ENCODE measurements around the gene ANKRD16.
"Not testable (repeated sequence)": the region's sequence is repeated elsewhere in the genome, so short reads cannot be mapped to it uniquely, and the experiment has no call there.

ANKRD16 gene

GRCh38 chr10:5889624-5890451 is at the start of gene ANKRD16, which contains the start of gene FBH1:
Gene ANKRD16, minus strand, starts transcription at chr10:5889893. Its CDS starts 539 bp downstream, at chr10:5889354.
Gene FBH1, plus strand, starts transcription at chr10:5890243. Its CDS starts 103 bp downstream, at chr10:5890346.
- peak; percentile 95 to 97 for DNase-seq (ENCODE audit: low read depth in 2 of 2)

- no peak for DNase-seq (ENCODE audit: low read depth in 2 of 2)
These were observed 48.6 kb upstream of the ANKRD16 start for GRCh38 chr10:5938291-5938690.

- DNase-seq (ENCODE audit: low read depth in 2 of 2) = no peak
These were observed 47.3 kb upstream of the ANKRD16 start for GRCh38 chr10:5937016-5937415.

GRCh38 chr10:5935628-5936027 is 45.9 kb upstream of the ANKRD16 start:
- no peak for DNase-seq (ENCODE audit: low read depth in 2 of 2)

GRCh38 chr10:5933909-5934546 is 44.3 kb upstream of the ANKRD16 start:
- DNase-seq (ENCODE audit: low read depth in 2 of 2) = no peak

GRCh38 chr10:5932345-5932744 is 42.7 kb upstream of the ANKRD16 start:
- no peak for DNase-seq (ENCODE audit: low read depth in 2 of 2)

- DNase-seq (ENCODE audit: low read depth in 2 of 2) = no peak
These were observed 40.6 kb upstream of the ANKRD16 start for GRCh38 chr10:5930272-5930671.

GRCh38 chr10:5929442-5929841 is 39.7 kb upstream of the ANKRD16 start:
- DNase-seq (ENCODE audit: low read depth in 2 of 2) = no peak

GRCh38 chr10:5927306-5927705 is 37.6 kb upstream of the ANKRD16 start:
- DNase-seq (ENCODE audit: low read depth in 2 of 2) = no peak

GRCh38 chr10:5924889-5925288 is 35.2 kb upstream of the ANKRD16 start:
- DNase-seq (ENCODE audit: low read depth in 2 of 2) = no peak

- no peak for DNase-seq (ENCODE audit: low read depth in 2 of 2)
These were observed 32.1 kb upstream of the ANKRD16 start for GRCh38 chr10:5921746-5922145.

GRCh38 chr10:5919568-5919967 is 29.9 kb upstream of the ANKRD16 start:
- no peak for DNase-seq (ENCODE audit: low read depth in 2 of 2)

GRCh38 chr10:5918763-5919162 is 29.1 kb upstream of the ANKRD16 start:
- no peak for DNase-seq (ENCODE audit: low read depth in 2 of 2)

GRCh38 chr10:5917305-5917704 is 27.6 kb upstream of the ANKRD16 start:
- DNase-seq (ENCODE audit: low read depth in 2 of 2) = no peak

GRCh38 chr10:5915451-5915850 is 25.8 kb upstream of the ANKRD16 start:
- no peak for DNase-seq (ENCODE audit: low read depth in 2 of 2)

- DNase-seq (ENCODE audit: low read depth in 2 of 2) = no peak
These were observed 24.0 kb upstream of the ANKRD16 start for GRCh38 chr10:5913736-5914135.

GRCh38 chr10:5911670-5912069 is 22.0 kb upstream of the ANKRD16 start:
- DNase-seq (ENCODE audit: low read depth in 2 of 2) = no peak

- DNase-seq (ENCODE audit: low read depth in 2 of 2) = no peak
These were observed 20.8 kb upstream of the ANKRD16 start for GRCh38 chr10:5910323-5911100.

GRCh38 chr10:5908676-5909075 is 19.0 kb upstream of the ANKRD16 start:
- not testable (repeated sequence) for DNase-seq (ENCODE audit: low read depth in 2 of 2)

GRCh38 chr10:5906651-5907050 is 17.0 kb upstream of the ANKRD16 start:
- no peak for DNase-seq (ENCODE audit: low read depth in 2 of 2)

- DNase-seq (ENCODE audit: low read depth in 2 of 2) = no peak
These were observed 16.3 kb upstream of the ANKRD16 start for GRCh38 chr10:5905854-5906507.

- no peak for DNase-seq (ENCODE audit: low read depth in 2 of 2)
These were observed 14.5 kb upstream of the ANKRD16 start for GRCh38 chr10:5904227-5904626.

All from stimulated activated CD4-positive, alpha-beta T cell treated with anti-CD3 and anti-CD28 coated beads, Interleukin-15, amount 100 ng/mL, for 48 hours (primary cell).